ENCODE results near the gene REM1.
A peak's percentile ranks its signal among the peaks of the same experiment; 100 is the strongest.
"Not testable (repeated sequence)": the region's sequence is repeated elsewhere in the genome, so short reads cannot be mapped to it uniquely, and the experiment has no call there.

Gene REM1

DNA sequence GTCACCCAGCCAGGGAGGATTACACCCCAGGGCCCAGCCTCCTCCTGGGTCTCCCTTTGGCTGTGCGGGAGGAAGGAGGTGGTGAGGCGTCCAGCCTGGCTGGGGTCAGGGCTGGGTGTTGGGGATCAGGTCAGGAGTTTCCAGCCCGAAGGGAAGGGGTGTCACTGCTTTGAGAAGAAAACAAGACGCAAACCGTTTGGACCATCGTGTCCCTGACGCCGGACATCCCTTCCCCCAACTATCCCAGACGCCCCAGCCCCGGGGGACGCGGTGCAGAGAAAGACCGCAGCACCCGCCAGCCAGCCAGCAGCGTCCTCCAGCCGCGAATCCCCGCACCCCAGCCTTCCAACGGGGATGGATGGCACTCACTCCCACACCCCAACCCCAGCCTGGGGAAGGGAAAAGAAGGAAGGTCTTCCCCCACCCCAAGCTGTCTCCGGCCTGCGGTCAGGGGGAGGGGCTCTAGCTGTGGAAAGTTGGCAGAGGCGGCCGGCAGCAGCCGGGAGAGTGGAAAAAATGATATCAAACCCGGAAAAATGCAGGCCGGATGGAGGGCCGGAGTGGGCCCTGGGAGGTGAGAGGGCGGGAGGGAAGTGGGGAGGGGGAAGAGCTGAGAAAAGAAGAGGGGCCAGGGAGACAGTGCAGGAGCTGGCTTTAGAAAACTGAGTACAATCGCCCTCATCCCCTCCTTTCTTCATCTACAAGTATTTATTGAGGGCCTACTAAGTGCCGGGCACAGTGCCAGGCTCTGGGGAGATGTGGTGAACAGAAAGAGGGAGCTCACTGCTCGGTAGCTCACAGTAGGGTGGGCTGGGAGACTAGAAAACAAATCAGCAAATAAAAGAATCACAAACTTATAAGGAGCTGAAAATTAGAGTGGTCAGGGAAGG, 10.6 kb downstream of the REM1 start:
- no peak for DNase-seq

DNA sequence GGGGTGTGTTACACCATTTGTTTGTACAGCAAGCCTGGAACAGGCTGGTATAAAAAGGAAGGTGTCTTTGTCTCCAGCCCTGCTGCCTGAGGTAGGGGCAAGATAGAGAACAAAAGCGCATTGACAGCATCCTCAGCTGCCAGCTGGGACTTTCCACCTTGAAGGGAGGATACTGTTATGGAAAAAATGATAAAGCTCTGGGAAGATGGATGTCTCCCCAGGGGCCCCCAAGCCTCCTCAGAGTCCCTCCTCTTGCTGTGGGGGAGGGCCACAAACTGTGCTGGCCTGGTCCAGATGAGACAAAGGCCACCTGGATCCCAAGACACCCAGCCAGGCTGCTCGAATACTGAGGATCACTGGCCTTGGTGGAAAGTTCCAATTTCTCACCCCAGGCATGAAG, 13.0 kb downstream of the REM1 start:
- DNase-seq: no peak

DNA sequence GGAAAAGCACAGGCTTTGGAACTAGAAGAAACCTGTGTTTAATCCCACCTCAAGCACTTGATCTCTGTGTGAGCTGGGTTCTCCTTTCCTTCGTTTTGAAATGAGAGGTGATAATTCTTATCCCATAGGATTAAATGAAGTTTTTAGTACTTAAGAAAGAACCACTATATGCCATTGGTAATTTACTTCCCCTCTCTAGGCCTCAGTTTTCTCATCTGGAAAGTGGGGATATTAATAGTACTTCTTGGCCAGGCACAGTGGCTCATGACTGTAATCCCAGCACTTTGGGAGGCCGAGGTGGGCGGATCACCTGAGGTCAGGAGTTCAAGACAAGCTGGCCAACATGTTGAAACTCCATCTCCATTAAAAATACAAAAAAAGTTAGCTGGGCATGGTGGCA, 14.1 kb downstream of the REM1 start:
- DNase-seq: no peak

DNA sequence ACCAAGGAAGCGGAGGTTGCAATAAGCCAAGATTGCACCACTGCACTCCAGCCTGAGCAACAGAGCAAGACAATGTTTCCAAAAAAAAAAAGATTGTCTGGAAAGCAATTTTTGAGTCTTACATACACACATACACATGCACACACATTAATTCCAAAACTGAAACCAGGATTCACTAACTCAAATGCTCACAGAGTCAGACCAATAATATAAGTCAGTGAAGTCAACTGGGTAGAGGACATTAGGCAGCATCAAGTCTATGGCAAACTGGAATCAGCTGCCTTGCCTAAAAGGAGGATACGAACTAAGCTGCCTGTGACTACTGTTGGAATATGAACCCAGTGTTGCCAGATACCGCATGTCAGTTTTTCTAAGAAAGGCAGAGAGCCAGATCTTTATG, 15.7 kb downstream of the REM1 start:
- no peak for DNase-seq

DNA sequence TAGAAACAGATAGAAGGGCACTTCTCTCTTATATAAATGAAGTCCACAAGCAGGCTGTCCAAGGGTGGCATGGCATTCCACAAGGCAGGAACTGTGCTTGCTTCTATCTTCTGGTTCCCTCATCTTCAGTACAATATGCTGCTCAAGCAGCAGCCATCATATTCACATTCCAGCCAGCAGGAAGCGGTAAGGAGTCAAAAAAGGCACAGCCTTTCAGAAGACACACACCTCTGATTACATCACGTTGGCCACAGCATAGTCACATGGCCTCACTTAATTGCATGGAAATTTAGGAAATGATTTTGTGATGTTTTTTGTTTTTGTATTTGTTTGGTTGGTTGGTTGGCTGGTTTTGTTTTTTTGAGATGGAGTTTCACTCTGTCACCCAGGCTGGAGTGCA, 19.0 kb downstream of the REM1 start:
- no peak for DNase-seq

DNA sequence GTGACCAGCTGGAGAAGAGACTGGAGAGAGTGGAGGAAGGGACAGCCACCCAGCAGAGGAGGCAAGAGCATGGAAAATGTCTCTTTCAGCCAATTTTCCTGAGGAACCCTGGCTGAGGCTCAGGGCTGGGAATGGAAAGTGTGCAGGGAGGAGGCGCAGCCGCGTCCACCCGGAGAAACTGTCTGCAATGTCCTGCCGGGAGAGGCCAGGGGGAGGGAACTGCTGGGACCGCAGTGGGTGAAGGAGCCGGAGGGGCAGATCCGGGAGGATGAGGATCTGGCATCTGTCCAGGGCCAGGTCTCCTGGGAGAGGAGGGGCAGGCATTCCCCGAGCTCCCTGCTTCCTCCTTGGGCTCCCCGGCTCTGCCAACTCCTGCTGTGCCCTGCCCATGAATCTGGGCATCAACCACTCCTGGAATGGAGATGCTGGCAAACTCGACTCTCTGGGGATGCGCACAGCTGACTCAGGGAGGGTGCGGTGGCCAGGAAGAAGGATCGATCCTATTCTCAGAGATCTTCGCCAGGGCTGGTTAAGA, 21.7 kb downstream of the REM1 start:
- DNase-seq: no peak

DNA sequence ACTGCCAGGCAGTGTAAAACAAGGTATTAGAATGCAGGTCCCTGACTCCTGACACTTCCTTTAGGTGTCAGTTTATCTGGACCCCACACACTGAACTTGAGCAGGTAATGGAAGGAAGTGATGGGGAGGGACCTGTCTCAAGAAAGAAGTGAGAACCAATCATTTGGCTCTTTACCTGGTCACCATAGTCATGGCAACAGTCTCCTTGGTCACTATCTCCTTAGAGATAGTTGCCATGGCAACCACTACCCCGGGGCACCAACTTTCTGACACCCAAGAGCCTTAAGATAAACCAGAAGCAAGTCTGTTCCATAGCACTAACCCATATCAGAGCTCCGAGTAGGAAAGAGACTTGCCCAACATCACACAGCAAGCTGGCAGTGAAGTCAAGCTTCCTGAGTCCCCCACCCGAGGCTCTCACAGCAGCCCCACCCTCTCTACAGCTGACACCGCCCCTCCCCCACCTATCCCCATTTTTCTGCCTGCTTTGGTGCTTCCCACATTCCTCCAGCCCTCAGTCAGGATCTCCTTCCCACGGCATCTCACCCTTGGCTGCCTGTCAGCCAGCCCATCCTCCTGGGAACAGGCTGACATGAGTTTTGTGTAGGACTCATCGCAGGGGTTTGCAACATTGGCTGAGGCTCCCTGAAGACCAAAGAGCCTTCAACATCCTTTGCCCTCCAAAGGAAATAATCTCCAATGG, 22.9 kb downstream of the REM1 start:
- DNase-seq: no peak

DNA sequence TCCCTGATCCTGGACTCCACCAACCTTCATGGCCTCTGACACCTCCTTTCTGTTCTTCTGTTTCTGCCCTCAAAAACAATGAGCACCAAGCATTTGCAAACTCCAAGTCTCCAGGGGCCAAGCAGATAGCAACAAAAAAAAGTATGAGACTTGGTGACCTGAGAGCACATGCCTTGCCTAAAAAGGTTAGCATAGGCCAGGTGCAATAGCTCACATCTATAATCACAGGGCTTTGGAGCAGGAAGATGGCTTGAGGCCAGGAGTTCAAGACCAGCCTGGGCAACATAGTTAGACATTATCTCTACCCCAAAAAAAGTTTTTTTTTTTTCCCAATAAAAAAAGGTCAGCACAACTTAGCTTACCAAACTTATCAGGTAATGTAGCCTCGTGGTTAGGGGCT, 25.4 kb downstream of the REM1 start:
- no peak for DNase-seq

DNA sequence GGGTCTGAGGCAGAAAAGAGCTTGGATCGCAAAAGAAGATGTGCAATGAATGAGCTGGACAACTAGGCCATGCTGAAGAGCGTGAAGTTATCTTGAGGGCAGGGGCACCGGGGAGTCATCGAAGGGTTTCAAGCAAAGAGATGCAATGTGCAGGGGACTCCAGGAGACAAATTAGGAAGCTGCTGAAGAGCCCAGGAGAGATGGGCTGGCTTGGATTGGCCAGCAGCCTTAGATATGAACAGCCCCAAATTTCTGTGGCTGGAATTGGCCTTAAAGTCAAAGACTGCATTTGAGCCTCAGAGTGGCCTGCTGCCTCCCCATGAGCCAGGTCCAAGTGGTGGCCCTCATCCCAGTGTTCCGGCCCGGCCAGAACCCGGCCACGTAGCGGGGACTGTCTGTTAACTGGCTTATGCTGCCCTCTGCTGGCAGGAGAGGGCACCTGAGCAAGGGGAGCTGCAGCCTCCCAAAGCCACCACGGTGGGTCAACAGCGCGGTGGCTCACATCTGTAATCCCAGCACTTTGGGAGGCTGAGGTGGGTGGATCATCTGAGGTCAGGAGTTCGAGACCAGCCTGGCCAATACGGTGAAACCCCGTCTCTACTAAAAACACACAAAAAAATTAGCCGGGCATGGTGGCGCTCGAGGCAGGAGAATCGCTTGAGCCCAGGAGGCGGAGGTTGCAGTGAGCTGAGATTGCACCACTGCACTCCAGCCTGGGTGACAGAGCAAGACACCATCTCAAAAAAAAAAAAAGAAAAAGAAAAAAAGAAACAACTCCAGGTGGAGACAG, 28.0 kb downstream of the REM1 start:
- DNase-seq: peak; percentile 84

DNA sequence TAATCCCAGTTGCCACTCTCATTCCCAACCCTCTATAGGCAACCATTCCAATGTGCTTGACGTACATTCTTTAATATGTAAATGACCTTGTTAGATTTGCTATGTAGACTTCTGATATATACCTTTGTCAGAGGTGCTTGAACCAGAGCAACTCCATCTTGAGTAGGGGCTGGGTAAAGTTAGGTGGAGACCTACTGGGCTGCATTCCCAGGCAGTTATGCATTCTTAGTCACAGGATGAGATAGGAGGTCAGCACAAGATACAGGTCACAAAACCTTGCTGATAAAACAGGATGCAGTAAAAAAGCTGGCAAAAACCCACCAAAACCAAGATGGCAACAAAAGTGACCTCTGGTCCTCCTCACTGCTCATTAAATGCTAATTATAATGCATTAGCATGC, 30.8 kb downstream of the REM1 start:
- no peak for DNase-seq

DNA sequence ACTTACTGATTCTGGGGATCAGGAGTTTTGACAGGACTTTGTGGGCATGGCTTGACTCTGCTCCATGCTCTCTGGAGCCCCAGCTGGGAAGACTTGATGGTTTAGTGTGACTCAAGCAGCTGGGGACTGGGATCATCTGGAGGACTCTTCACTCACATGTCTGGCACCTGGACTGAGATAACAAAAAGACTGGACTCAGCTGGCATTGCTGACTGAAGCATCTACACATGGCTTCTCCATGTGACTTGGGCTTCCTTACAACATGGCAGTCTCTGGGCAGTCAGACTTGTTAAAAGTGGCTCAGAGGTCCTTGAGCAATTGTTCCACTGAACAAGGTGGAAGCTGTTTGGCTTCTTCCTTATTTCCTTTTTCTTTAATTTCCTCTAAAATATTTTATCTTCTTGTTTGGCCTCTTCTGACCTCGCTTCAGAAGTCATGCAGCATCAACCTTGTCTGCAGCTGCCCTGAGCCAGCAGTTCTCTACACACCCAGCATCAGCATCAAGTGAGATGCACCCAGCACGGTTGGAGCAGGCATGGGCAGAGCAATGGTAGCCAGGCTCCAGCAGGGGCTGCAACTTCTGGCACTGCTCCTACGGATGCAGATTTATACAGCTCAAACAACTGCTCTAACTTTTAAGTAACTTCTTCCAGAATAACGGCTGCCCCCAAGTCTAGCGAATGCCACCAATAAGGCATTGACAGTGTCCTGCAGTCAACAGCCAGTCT, 33.6 kb downstream of the REM1 start:
- DNase-seq: no peak

DNA sequence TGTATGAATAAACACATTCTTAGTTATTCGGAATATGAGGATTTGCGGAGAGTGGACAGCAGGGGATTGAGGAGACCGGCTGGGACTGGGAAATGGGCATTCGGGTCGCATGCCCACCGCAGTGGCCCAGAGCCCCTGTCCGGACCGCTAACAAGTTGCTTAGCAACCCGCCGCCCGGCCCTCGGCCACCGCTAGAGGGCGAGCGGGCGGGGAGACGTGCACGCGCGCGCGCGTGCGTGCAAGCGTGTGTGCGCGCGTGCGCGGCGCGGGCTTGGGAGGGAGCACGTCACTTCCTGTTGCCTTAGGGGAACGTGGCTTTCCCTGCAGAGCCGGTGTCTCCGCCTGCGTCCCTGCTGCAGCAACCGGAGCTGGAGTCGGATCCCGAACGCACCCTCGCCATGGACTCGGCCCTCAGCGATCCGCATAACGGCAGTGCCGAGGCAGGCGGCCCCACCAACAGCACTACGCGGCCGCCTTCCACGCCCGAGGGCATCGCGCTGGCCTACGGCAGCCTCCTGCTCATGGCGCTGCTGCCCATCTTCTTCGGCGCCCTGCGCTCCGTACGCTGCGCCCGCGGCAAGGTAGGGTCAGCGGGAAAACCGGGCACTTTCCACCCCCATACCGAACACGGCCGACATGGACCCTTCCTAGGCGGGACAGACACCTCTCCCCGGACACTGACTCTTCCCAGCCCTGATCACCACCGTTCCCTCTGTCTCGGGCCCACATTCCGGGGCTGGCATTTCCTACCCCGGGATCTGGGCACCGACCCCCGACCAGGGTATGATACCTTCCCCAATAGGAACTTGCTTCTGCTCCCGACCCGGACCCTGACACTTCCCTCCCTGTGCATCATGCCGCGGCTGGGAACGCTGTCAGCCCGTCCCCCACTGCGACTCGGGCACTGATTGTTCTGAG, 39.3 kb downstream of the REM1 start, which contains the start of gene HM13:
Gene HM13 (plus strand): TSS at position 289 of the 918 bp plus-strand sequence. CDS start 110 bp downstream, at position 399.
- DNase-seq: peak; percentile 92

DNA sequence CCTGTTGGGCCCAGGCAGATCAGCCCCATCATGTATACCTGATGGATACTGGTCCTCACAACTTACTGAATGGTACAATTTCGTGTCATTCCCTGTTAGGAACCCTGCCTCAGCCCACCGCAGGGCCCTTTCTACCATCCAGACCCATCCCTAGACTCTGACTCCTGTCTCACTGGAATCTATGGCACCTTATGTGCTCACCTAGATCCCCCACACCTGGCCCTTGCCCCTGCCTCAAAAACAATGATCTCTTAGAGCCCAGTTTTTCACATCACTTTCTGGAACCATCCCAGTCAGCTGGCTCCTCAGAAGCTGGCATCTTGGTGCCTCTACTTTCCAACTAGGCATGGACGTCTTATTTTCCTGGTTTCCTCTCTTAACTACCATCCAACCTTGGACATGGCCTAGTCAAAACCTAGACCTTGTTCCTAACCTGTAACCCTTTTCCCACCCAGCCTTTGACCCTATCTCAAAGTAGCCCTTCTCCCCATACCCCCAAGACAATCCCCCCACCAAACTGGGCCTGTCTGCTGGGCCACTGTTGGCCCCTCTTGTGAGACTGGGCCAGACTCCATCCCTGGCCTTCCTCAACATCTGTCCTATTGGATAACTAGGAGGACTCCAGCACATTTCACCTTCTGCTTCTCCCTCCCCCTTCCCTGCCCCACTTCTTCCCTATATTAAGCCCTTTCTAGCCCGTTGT, 40.1 kb downstream of the REM1 start:
- no peak for DNase-seq

DNA sequence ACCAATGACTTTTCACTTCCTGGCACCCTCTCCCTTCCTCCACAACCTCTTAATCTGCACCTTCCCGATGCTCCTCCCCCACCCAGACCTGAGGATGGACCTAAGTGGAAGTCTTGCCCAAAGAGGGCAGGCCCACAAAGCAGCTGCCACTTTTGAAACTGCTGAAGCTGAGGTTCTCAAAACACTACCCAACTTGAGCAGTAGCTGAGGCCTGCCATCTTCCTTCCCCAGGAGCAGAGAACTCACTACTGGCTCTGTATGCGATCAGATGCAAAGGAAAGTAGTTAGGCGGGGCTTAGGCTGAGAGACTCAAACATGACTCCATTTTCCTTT, 40.7 kb downstream of the REM1 start:
- DNase-seq: no peak

DNA sequence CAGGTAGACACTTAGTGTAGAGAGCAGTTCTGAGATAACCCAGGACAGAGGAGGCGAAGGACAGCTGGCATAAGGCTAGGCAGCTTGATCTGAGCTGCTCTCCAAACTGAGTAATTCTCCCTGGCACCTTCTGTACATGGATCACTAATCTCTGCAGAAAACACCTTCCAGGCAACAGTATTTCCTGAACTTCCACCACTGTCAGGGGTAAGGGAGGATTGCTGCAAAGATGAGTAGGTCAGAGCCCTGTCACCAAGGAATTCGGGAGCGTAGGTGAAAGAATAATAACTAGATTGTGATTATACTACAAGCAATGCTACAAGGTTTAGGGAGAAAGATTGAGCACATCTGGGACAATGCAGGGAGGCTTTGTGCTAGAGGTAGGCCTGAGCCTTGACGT, 41.1 kb downstream of the REM1 start:
- DNase-seq: no peak

DNA sequence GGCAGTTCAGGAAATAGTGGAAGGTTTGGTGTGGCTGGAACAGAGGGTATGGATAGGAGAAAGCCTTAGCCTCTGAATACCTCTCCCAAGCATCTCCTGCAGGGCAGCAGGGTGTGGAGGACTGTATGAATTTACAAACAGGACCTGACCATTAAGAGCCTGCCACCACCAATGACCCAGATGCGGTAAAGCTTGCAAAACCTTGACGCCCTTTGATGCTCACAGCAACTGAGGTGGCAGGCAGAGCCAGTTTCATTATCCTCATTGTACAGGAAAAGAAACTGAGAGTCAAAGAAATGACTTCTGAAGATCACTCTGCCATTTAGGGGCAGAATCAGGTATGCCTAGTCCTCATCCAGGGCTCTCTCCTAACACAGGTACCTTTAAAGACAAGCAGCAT, 41.6 kb downstream of the REM1 start:
- no peak for DNase-seq

DNA sequence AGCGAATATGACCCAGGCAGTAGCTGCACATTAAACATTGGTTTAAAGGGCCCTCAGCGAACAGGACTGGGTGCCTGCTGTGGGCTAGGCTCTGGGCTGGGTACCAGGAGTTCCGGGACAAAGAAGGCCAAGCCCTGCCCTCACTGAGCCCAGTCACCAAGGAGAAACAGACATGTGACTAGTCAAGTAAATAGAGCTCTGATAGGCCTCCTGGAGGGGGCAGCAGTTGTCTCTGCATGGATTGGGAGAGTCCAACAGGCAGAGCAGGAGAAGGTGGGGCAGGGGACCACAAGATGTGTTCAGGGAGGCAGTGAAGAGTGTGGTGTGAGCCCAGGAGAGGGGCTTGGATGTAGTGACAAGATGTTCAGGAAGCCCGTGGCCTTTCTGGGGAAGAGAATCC, 42.3 kb downstream of the REM1 start:
- no peak for DNase-seq

DNA sequence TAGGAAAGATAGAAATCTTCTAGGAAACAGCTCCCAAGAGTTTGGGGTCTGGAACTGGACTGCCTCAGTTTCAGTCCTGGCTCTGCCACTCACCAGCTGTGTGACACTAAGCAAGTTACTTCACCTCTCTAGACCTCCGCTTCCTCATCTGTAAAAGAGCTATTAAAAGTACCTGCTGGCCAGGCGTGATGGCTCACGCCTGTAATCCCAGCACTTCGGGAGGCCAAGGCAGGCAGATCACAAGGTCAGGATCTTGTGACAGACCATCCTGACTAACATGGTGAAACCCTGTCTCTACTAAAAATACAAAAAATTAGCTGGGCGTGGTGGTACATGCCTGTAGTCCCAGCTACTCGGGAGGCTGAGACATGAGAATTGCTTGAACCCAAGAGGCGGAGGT, 46.2 kb downstream of the REM1 start:
- not testable (repeated sequence) for DNase-seq

DNA sequence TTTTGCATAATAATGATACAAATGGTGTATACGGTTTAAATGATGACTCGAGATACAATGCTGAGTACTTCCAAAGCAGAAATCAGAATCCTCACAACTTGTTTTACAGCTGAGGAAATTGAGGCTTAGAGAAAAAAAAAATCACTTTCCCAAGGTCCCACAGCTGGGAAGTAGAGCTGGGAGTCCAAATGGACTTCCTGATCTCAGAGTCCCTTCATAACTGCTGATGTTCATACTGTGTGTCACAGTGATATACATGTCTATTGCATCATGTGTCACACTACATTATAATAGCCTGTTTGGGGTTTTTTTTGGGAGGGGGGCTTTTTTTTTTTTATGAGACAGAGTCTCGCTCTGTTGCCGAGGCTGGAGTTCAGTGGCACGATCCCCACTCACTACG, 47.6 kb downstream of the REM1 start:
- no peak for DNase-seq

DNA sequence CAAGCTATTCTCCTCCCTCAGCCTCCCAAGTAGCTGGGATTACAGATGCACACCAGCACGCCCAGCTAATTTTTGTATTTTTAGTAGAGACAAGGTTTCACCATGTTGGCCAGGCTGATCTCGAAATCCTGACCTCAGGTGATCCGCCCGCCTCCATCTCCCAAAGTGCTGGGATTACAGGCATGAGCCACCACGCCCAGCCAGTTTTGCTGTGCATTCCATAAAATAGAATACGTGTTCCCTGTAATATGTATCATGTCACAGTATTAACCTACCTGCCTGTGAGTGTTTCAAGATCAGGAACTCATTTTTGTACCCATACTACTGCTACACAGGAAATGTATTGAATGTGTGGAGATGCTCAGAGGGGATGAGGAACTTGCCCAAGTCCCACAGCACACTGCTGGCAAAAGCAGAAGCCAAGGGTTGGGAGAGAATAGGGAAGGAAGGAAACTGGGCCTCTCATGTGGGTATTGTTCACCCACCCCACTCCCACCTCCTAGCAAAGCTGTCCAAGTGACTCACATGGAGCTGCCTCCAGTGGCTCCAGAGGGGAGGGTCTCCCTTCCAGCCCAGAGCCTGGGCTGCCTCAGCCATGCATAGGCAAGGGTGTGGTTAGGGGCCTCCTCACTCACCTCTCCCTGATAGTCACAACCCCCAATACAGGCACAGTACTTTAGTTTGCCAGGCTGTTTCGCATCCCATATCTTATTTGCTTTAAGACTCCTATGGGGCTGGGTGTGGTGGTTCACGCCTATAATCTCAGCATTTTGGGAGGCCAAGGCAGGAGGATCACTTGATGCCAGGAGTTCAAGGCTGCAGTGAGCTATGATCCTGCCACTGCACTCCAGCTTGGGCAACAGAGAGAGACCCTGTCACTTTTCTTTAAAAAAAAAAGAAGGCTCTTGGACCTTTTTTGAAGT, 48.5 kb downstream of the REM1 start:
- DNase-seq: no peak
